K562 (cell line): ENCODE data around the gene C1QBP. TPM values are rescaled to one million over a fixed set of nuclear protein-coding genes. Genes with fewer than 3 reads are reported as not detected.

Experiments used
- BRD9 ChIP-seq: fragments of 450-650 bp; IDR thresholded peaks from 2 replicates; pipeline ENCODE4 v1.6.1; 2018; ENCODE audit warnings: low read depth; ENCODE audit not compliant: partially characterized antibody
- CEBPG ChIP-seq, 3 experiments: fragments of 200-800 bp in 1 of 3; sonication (Bioruptor generic) in 1 of 3; sonication (generic) in 1 of 3; formaldehyde crosslinking in 1 of 3; IDR thresholded peaks in 2 of 3; conservative IDR thresholded peaks in 1 of 3; 2 replicates each; pipeline versions ENCODE4 v1.6.1 to v1.8.0; 2016 to 2022; ENCODE audit warnings: missing compliant biosample characterization in 2 of 3, missing genetic modification characterization in 2 of 3, mild to moderate bottlenecking in 1 of 3, missing genetic modification reagents in 1 of 3
- E4F1 ChIP-seq: fragments of 250-450 bp; sonication (Bioruptor Pico); IDR thresholded peaks from 2 replicates; pipeline ENCODE4 v1.5.0; 2021; ENCODE audit warnings: mild to moderate bottlenecking, borderline replicate concordance
- GATAD2B ChIP-seq: fragments of 450-650 bp; IDR thresholded peaks from 2 replicates; pipeline ENCODE4 v1.6.1; 2017; ENCODE audit warnings: mild to moderate bottlenecking, borderline replicate concordance
- JUN ChIP-seq, 2 experiments: sonication (generic) in 1 of 2; formaldehyde crosslinking in 1 of 2; IDR thresholded peaks; 2 replicates each; pipeline versions ENCODE4 v1.6.1 to v1.8.0; 2012 to 2022; ENCODE audit warnings: borderline replicate concordance in 2 of 2, mild to moderate bottlenecking in 2 of 2, improper control_type of control experiment in 1 of 2, low read depth in 1 of 2, low read length in 1 of 2, missing genetic modification reagents in 1 of 2
- NR3C1 ChIP-seq: sonication (generic); formaldehyde crosslinking; IDR thresholded peaks from 2 replicates; pipeline ENCODE4 v1.8.1; 2022; ENCODE audit warnings: missing genetic modification reagents
- TRIM24 ChIP-seq, 2 experiments: fragments of 450-650 bp; IDR thresholded peaks; 2 replicates each; pipeline ENCODE4 v1.6.1; 2016
- ZNF175 ChIP-seq: fragments of 200-800 bp; sonication (Bioruptor generic); IDR thresholded peaks from 2 replicates; pipeline ENCODE4 v1.6.1; 2016; ENCODE audit warnings: low read depth, mild to moderate bottlenecking, missing genetic modification characterization, missing compliant biosample characterization
- ZNF318 ChIP-seq, 2 experiments: fragments of 450-650 bp; IDR thresholded peaks; 2 replicates each; pipeline ENCODE4 v1.6.1; 2016; ENCODE audit warnings: mild to moderate bottlenecking in 2 of 2, borderline replicate concordance in 1 of 2, low read depth in 1 of 2, moderate library complexity in 1 of 2
- ZNF561 ChIP-seq: fragments of 450-650 bp; formaldehyde crosslinking; conservative IDR thresholded peaks from 2 replicates; pipeline ENCODE4 v1.4.0; 2020; ENCODE audit warnings: mild to moderate bottlenecking, moderate library complexity
- polyA plus RNA-seq, 8 experiments: library from polyadenylated mRNA; depleted of rRNA in 4 of 8; stranded (reverse) in 5 of 8; unstranded in 3 of 8; fragments of >200 nt; fragmentation: Nextera tagmentation in 2 of 8; fragmentation: Illumina TruSeq in 1 of 8; extraction: Ambion mirVana in 2 of 8; extraction: Trizol in 1 of 8; gene quantifications; 2 replicates each; pipeline versions ENCODE4 v1.2.1 to v1.2.3, GENCODE V29; 2011 to 2014; ENCODE audit warnings: inconsistent platforms in 1 of 8, missing spikeins in 1 of 8
- total RNA-seq, 7 experiments: library from RNA; depleted of rRNA in 6 of 7; stranded (reverse); fragments of >200 nt in 6 of 7; fragmentation: Illumina TruSeq in 2 of 7; extraction: Trizol in 2 of 7; gene quantifications; 2 replicates each; pipeline versions ENCODE4 v1.2.1 to v1.2.3, GENCODE V29; 2011 to 2021; ENCODE audit warnings: low replicate concordance in 1 of 7
- TF ChIP-seq, protein P1 (sequence below): sonication (generic); formaldehyde crosslinking; IDR thresholded peaks from 2 replicates; pipeline ENCODE4 v1.8.0; 2022; ENCODE audit warnings: missing genetic modification reagents, mild to moderate bottlenecking, borderline replicate concordance

C1QBP gene
- total and polyA plus RNA-seq, 9 of the 15 experiments (the other 6 are each of a cell fraction or from before 2014, with no cell fraction given), result 90.7 to 665 (median 414) TPM

DNA sequence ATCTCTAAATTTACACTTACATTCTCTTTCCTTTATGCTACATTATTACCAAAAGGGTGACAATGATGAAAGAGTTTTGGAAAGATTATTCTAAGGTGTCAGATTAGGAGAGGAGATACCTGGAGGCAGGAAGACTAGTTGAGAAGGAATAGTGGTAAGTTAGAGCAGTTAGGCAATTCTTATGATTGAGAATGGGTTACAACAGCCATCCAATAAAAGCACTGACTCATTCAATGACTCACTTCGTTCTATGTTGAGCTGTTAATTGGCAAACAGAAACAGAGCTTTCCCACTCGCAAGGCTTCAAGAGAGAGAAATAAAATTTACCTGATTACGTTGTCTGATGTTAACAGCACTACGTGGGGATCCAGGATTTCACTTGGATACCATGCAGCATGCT is 25.3 kb downstream of the C1QBP start (continued):
- TF ChIP-seq ZNF318 (IDR thresholded peaks at IDR 0.05; ENCODE audit: borderline replicate concordance in 1 of 2, low read depth in 1 of 2), result no peak
- peak; percentile 70 for TF ChIP-seq CEBPG (CRISPR knock-in tag; IDR thresholded peaks at IDR 0.05)
- TF ChIP-seq CEBPG (tag; conservative IDR thresholded peaks at IDR 0.05 in 1 of 2, IDR thresholded peaks at IDR 0.05 in 1 of 2), result peak; percentile 21 to 92; a peak in 3 of 4 replicates
- TF ChIP-seq ZNF175, result peak; percentile 97
- no peak for TF ChIP-seq ZNF561 (CRISPR knock-in tag)
- no peak for TF ChIP-seq NR3C1 (CRISPR knock-in tag)
- TF ChIP-seq, protein P1, sequence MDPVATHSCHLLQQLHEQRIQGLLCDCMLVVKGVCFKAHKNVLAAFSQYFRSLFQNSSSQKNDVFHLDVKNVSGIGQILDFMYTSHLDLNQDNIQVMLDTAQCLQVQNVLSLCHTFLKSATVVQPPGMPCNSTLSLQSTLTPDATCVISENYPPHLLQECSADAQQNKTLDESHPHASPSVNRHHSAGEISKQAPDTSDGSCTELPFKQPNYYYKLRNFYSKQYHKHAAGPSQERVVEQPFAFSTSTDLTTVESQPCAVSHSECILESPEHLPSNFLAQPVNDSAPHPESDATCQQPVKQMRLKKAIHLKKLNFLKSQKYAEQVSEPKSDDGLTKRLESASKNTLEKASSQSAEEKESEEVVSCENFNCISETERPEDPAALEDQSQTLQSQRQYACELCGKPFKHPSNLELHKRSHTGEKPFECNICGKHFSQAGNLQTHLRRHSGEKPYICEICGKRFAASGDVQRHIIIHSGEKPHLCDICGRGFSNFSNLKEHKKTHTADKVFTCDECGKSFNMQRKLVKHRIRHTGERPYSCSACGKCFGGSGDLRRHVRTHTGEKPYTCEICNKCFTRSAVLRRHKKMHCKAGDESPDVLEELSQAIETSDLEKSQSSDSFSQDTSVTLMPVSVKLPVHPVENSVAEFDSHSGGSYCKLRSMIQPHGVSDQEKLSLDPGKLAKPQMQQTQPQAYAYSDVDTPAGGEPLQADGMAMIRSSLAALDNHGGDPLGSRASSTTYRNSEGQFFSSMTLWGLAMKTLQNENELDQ, result no peak
- peak; percentile 61 to 67; a peak in 2 of 4 replicates for TF ChIP-seq TRIM24 (IDR thresholded peaks at IDR 0.05)
- no peak for TF ChIP-seq GATAD2B
- TF ChIP-seq E4F1 (CRISPR knock-in tag), result no peak
- peak; percentile 53 for TF ChIP-seq BRD9
- TF ChIP-seq JUN (IDR thresholded peaks at IDR 0.05; ENCODE audit: borderline replicate concordance, low read depth, low read length), result peak; percentile 78; the same call in 1 of the 2 replicates
- no peak for TF ChIP-seq JUN (CRISPR knock-in tag; IDR thresholded peaks at IDR 0.05; ENCODE audit: borderline replicate concordance)
